Prostate gland (tissue), 2 donors: ENCODE data around the gene OR11H7. TPM values are rescaled to one million over a fixed set of nuclear protein-coding genes. Genes with fewer than 3 reads are reported as not detected.
"Not testable (repeated sequence)": the region's sequence is repeated elsewhere in the genome, so short reads cannot be mapped to it uniquely, and the experiment has no call there.

Source experiments
- DNase-seq: peaks from one replicate; pipeline ENCODE4 v3.0.0-alpha.2; 2019; ENCODE audit warnings: low spot score
- H3K27ac ChIP-seq, 2 donors: fragments of 200-600 bp; sonication (generic); 2 replicates each; pipeline ENCODE4 v1.5.1; 2017 to 2019
- H3K27me3 ChIP-seq: fragments of 200-600 bp; sonication (generic); replicated peaks from 2 replicates; pipeline ENCODE4 v1.5.1; 2019; ENCODE audit not compliant: insufficient read depth
- H3K36me3 ChIP-seq, 2 donors: fragments of 200-600 bp; sonication (generic); 1 replicate in 1 of 2; 2 replicates in 1 of 2; pipeline versions ENCODE4 v1.5.1 to v1.8.1; 2017 to 2019
- H3K4me1 ChIP-seq: fragments of 200-600 bp; sonication (generic); replicated peaks from 2 replicates; pipeline ENCODE4 v1.5.1; 2019
- H3K4me3 ChIP-seq, 2 donors: fragments of 200-600 bp; sonication (generic); 2 replicates each; pipeline ENCODE4 v1.5.1; 2017 to 2019
- H3K9me3 ChIP-seq: fragments of 200-600 bp; sonication (generic); 2 replicates; pipeline ENCODE4 v1.5.1; 2017
- CTCF ChIP-seq, 4 experiments: fragments of 200-600 bp in 2 of 4; fragments of 450-650 bp in 2 of 4; sonication (generic) in 2 of 4; IDR thresholded peaks; 1 replicate in 3 of 4; 2 replicates in 1 of 4; pipeline ENCODE4 v1.5.1; 2016 to 2019; ENCODE audit warnings: antibody characterized with exemption in 4 of 4, mild to moderate bottlenecking in 2 of 4, moderate library complexity in 2 of 4
- POLR2A ChIP-seq: fragments of 450-650 bp; IDR thresholded peaks from one replicate; pipeline ENCODE4 v1.6.1; 2016; ENCODE audit warnings: antibody characterized with exemption, mild to moderate bottlenecking
- POLR2AphosphoS5 ChIP-seq: sonication (generic); formaldehyde crosslinking; IDR thresholded peaks from one replicate; pipeline ENCODE4 v1.6.1; 2017; ENCODE audit warnings: antibody characterized with exemption
- WGBS: methylation state at CpG from one replicate; pipeline ENCODE4 v1.1.5; 2018; 5-methylcytosine and 5-hydroxymethylcytosine counted together
- intact Hi-C: fragments of 100-400 bp; cut with DNase I; formaldehyde crosslinking; loops from one replicate; pipeline ENCODE4 v1.14.2; 2022
- total RNA-seq, 2 donors: library from RNA; depleted of rRNA; stranded (reverse); fragments of >200 nt; gene quantifications; one replicate each; pipeline ENCODE4 v1.1.0, GENCODE V29; 2016

The OR11H7 gene
- total RNA-seq, 2 donors from 2014 or later, result not detected

- Histone ChIP-seq H3K9me3 (no peaks in the 10 kb centered on the region), H3K4me3 (no peak overlapping the region), H3K27me3 (no peaks in the 10 kb centered on the region), H3K27ac (no peak overlapping the region), H3K36me3 (no peaks in the 10 kb centered on the region), H3K4me1 (no peaks in the 10 kb centered on the region)
- 98% methylated on average over 2 of the region's 2 CpGs for WGBS
- no peak for DNase-seq
- no peak for TF ChIP-seq POLR2AphosphoS5
- no peak for TF ChIP-seq CTCF (IDR thresholded peaks at IDR 0.05)
- TF ChIP-seq POLR2A, result no peak
- intact Hi-C loops, result no loop called here
Observed at GRCh38 chr14:20274062-20274461, 45.3 kb downstream of the OR11H7 start.

GRCh38 chr14:20277409-20277808 is 48.6 kb downstream of the OR11H7 start:
- H3K9me3 ChIP-seq, result no peaks in the 10 kb centered on the region
- no peaks in the 10 kb centered on the region for H3K36me3 ChIP-seq
- no peak overlapping the region for H3K27ac ChIP-seq
- no peak for TF ChIP-seq CTCF (IDR thresholded peaks at IDR 0.05)
- TF ChIP-seq POLR2AphosphoS5, result no peak
- TF ChIP-seq POLR2A, result no peak
- 97% methylated on average over 2 of the region's 2 CpGs for WGBS
- H3K27me3 ChIP-seq, result no peaks in the 10 kb centered on the region
- H3K4me1 ChIP-seq, result no peaks in the 10 kb centered on the region
- no peak overlapping the region for H3K4me3 ChIP-seq
- no peak for DNase-seq
- intact Hi-C loops, result no loop called here

- Histone ChIP-seq H3K27me3 (no peaks in the 10 kb centered on the region), H3K36me3 (no peaks in the 10 kb centered on the region), H3K9me3 (no peaks in the 10 kb centered on the region), H3K4me1 (no peaks in the 10 kb centered on the region), H3K4me3 (no peak overlapping the region), H3K27ac (no peak overlapping the region)
- 63% methylated on average over 1 of the region's 1 CpG for WGBS
- DNase-seq, result no peak
- intact Hi-C loops, result no loop called here
- TF ChIP-seq POLR2A, result no peak
- no peak for TF ChIP-seq CTCF (IDR thresholded peaks at IDR 0.05)
- no peak for TF ChIP-seq POLR2AphosphoS5
Observed at GRCh38 chr14:20278414-20278813, 49.6 kb downstream of the OR11H7 start.

GRCh38 chr14:20280265-20280664 is 51.5 kb downstream of the OR11H7 start:
- WGBS, result 96% methylated on average over 7 of the region's 7 CpGs

More at GRCh38 chr14:20280265-20280664, 51.5 kb downstream of the OR11H7 start:
- DNase-seq, H3K9me3 ChIP-seq, H3K27me3 ChIP-seq, intact Hi-C loops, H3K27ac ChIP-seq, H3K4me3 ChIP-seq, H3K36me3 ChIP-seq, H3K4me1 ChIP-seq: not testable (repeated sequence)

Other genes with a start within 250 kb of the OR11H7 start
- not detected for gene OR4Q2, start 226.8 kb upstream of the OR11H7 start, total RNA-seq
- not detected for gene OR4K14, start 209.7 kb upstream of the OR11H7 start, total RNA-seq
- not detected for gene OR4K13, start 192.9 kb upstream of the OR11H7 start, total RNA-seq
- not detected for gene OR4L1, start 168.9 kb upstream of the OR11H7 start, total RNA-seq
- gene OR4K17, start 118.2 kb upstream of the OR11H7 start, total RNA-seq, result not detected
- gene OR4N5, start 90.2 kb upstream of the OR11H7 start, total RNA-seq, result not detected
- gene OR11G2, start 38.1 kb upstream of the OR11H7 start, total RNA-seq, result not detected
- not detected for gene OR11H6, start 5.3 kb upstream of the OR11H7 start, total RNA-seq
- gene OR11H4, start 10.3 kb downstream of the OR11H7 start, total RNA-seq, result not detected
- 10 to 100 TPM; 11.1 to 18.5 TPM for gene TTC5, start 77.0 kb downstream of the OR11H7 start, total RNA-seq
- gene CCNB1IP1, start 104.3 kb downstream of the OR11H7 start, total RNA-seq, result 10 to 100 TPM; 34.6 to 47.8 TPM
- gene PARP2, start 114.7 kb downstream of the OR11H7 start, total RNA-seq, result 10 to 100 TPM; 10.7 to 23.1 TPM
- gene TEP1, start 184.5 kb downstream of the OR11H7 start, total RNA-seq, result 10 to 100 TPM; 25.8 to 31.0 TPM
- 1 to 10 TPM in 1 of 2 donors, under 1 TPM in 1; 0.77 to 1.7 TPM for gene KLHL33, start 207.2 kb downstream of the OR11H7 start, total RNA-seq
- 10 to 100 TPM; 54.2 to 71.7 TPM for gene OSGEP, start 225.8 kb downstream of the OR11H7 start, total RNA-seq
- 100 to 1,000 TPM; 113 to 178 TPM for gene APEX1, start 226.2 kb downstream of the OR11H7 start, total RNA-seq
- gene PIP4P1, start 232.5 kb downstream of the OR11H7 start, total RNA-seq, result 10 to 100 TPM; 24.8 to 37.8 TPM
- 10 to 100 TPM; 14.2 to 20.3 TPM for gene PNP, start 240.4 kb downstream of the OR11H7 start, total RNA-seq